Suprapubic skin (tissue), 4 donors: ENCODE results near the gene HIP1. TPM values are rescaled to one million over a fixed set of nuclear protein-coding genes. Genes with fewer than 3 reads are reported as not detected.
"Not testable (repeated sequence)": the region's sequence is repeated elsewhere in the genome, so short reads cannot be mapped to it uniquely, and the experiment has no call there.

ENCODE experiments used
- DNase-seq, 2 donors: peaks; one replicate each; pipeline ENCODE4 v3.0.0-alpha.2; 2019; ENCODE audit warnings: low spot score in 2 of 2
- H3K27ac ChIP-seq: fragments of 200-600 bp; sonication (generic); one replicate; pipeline ENCODE4 v1.5.1; 2019
- H3K27me3 ChIP-seq: fragments of 200-600 bp; sonication (generic); one replicate; pipeline ENCODE4 v1.5.1; 2019
- H3K36me3 ChIP-seq: fragments of 200-600 bp; sonication (generic); one replicate; pipeline ENCODE4 v1.5.1; 2019
- H3K4me1 ChIP-seq: fragments of 200-600 bp; sonication (generic); one replicate; pipeline ENCODE4 v1.5.1; 2019
- H3K4me3 ChIP-seq: fragments of 200-600 bp; sonication (generic); one replicate; pipeline ENCODE4 v1.5.1; 2019; ENCODE audit warnings: mild to moderate bottlenecking
- H3K9me3 ChIP-seq: fragments of 200-600 bp; sonication (generic); one replicate; pipeline ENCODE4 v1.5.1; 2019
- CTCF ChIP-seq, 2 donors: fragments of 200-600 bp in 1 of 2; fragments of 450-650 bp in 1 of 2; sonication (generic) in 1 of 2; IDR thresholded peaks; one replicate each; pipeline ENCODE4 v1.5.1; 2016 to 2019; ENCODE audit warnings: antibody characterized with exemption in 2 of 2, mild to moderate bottlenecking in 1 of 2, moderate library complexity in 1 of 2
- EP300 ChIP-seq: sonication (generic); formaldehyde crosslinking; IDR thresholded peaks from one replicate; pipeline ENCODE4 v1.6.1; 2017; ENCODE audit warnings: antibody characterized with exemption
- POLR2A ChIP-seq, 2 donors: fragments of 450-650 bp; IDR thresholded peaks; one replicate each; pipeline ENCODE4 v1.6.1; 2017; ENCODE audit warnings: antibody characterized with exemption in 2 of 2, mild to moderate bottlenecking in 2 of 2, moderate library complexity in 2 of 2
- POLR2AphosphoS5 ChIP-seq, 3 donors: sonication (generic); formaldehyde crosslinking; IDR thresholded peaks; one replicate each; pipeline ENCODE4 v1.6.1; 2017; ENCODE audit warnings: antibody characterized with exemption in 3 of 3
- WGBS: methylation state at CpG from one replicate; pipeline ENCODE4 v1.1.5; 2018; 5-methylcytosine and 5-hydroxymethylcytosine counted together
- total RNA-seq, 4 donors: library from RNA; depleted of rRNA; stranded (reverse); fragments of >200 nt; gene quantifications; one replicate each; pipeline ENCODE4 v1.1.0, GENCODE V29; 2016

HIP1 gene
- total RNA-seq, 4 donors from 2014 or later: 16.0 to 29.4 (median 22.3) TPM

GRCh38 chr7:75534727-75535307, 203.9 kb downstream of the HIP1 start:
- no peaks in the 10 kb centered on the region for H3K9me3 ChIP-seq
- TF ChIP-seq POLR2A (IDR thresholded peaks at IDR 0.05): no peak
- no peak for TF ChIP-seq POLR2AphosphoS5 (IDR thresholded peaks at IDR 0.05)
- no peak for TF ChIP-seq EP300
- no peak for TF ChIP-seq CTCF (IDR thresholded peaks at IDR 0.05)
- H3K36me3 ChIP-seq: peaks cover 38% of the 10 kb centered on the region
- DNase-seq: no peak
- H3K27ac ChIP-seq: no peak overlapping the region
- H3K4me3 ChIP-seq: no peak overlapping the region
- 76% methylated on average over 8 of the region's 8 CpGs for WGBS
- no peaks in the 10 kb centered on the region for H3K27me3 ChIP-seq
- H3K4me1 ChIP-seq: no peaks in the 10 kb centered on the region

- no peak overlapping the region for H3K27ac ChIP-seq
- peaks cover 30% of the 10 kb centered on the region for H3K36me3 ChIP-seq
- H3K4me3 ChIP-seq: no peak overlapping the region
- 97% methylated on average over 6 of the region's 6 CpGs for WGBS
- TF ChIP-seq POLR2A (IDR thresholded peaks at IDR 0.05) (no peak), CTCF (IDR thresholded peaks at IDR 0.05) (no peak), EP300 (no peak), POLR2AphosphoS5 (IDR thresholded peaks at IDR 0.05) (no peak)
- H3K4me1 ChIP-seq: no peaks in the 10 kb centered on the region
- H3K27me3 ChIP-seq: no peaks in the 10 kb centered on the region
- no peaks in the 10 kb centered on the region for H3K9me3 ChIP-seq
- no peak for DNase-seq
These were observed 204.8 kb downstream of the HIP1 start for GRCh38 chr7:75533926-75534325.

GRCh38 chr7:75532639-75533038, 206.1 kb downstream of the HIP1 start:
- TF ChIP-seq EP300 (no peak), POLR2AphosphoS5 (IDR thresholded peaks at IDR 0.05) (no peak), POLR2A (IDR thresholded peaks at IDR 0.05) (no peak), CTCF (IDR thresholded peaks at IDR 0.05) (no peak)
- Histone ChIP-seq H3K27ac (no peak overlapping the region), H3K4me3 (no peak overlapping the region), H3K36me3 (peaks cover 20% of the 10 kb centered on the region), H3K9me3 (no peaks in the 10 kb centered on the region), H3K4me1 (peaks cover 6% of the 10 kb centered on the region), H3K27me3 (no peaks in the 10 kb centered on the region)
- peak in 1 of 2 donors; percentile 28 for DNase-seq
- 94% methylated on average over 4 of the region's 4 CpGs for WGBS

- Histone ChIP-seq H3K9me3 (no peaks in the 10 kb centered on the region), H3K4me1 (peaks cover 16% of the 10 kb centered on the region), H3K4me3 (no peak overlapping the region), H3K36me3 (peaks cover 8% of the 10 kb centered on the region), H3K27me3 (no peaks in the 10 kb centered on the region), H3K27ac (no peak overlapping the region)
- TF ChIP-seq CTCF (IDR thresholded peaks at IDR 0.05) (no peak), EP300 (no peak), POLR2A (IDR thresholded peaks at IDR 0.05) (no peak), POLR2AphosphoS5 (IDR thresholded peaks at IDR 0.05) (no peak)
- 58% methylated on average over 6 of the region's 6 CpGs for WGBS
- DNase-seq: no peak
These were observed 207.4 kb downstream of the HIP1 start for GRCh38 chr7:75531359-75531821.

GRCh38 chr7:75527224-75527722, 211.5 kb downstream of the HIP1 start:
- WGBS: 0% methylated on average over 19 of the region's 37 CpGs
- peak overlapping the region; percentile 83 for H3K27ac ChIP-seq

GRCh38 chr7:75521727-75522126, 217.0 kb downstream of the HIP1 start:
- peaks cover 29% of the 10 kb centered on the region for H3K36me3 ChIP-seq
- peaks cover 10% of the 10 kb centered on the region for H3K4me1 ChIP-seq
- H3K27me3 ChIP-seq, H3K9me3 ChIP-seq, H3K4me3 ChIP-seq, DNase-seq, H3K27ac ChIP-seq: not testable (repeated sequence)

More at GRCh38 chr7:75527224-75527722, 211.5 kb downstream of the HIP1 start:
- not testable (repeated sequence) for DNase-seq, H3K27me3 ChIP-seq, H3K9me3 ChIP-seq
- H3K4me1 ChIP-seq: peaks cover 23% of the 10 kb centered on the region
- H3K4me3 ChIP-seq: peak overlapping the region; percentile 92
- H3K36me3 ChIP-seq: peaks cover 24% of the 10 kb centered on the region

GRCh38 chr7:75518842-75519241, 219.9 kb downstream of the HIP1 start:
- 76% methylated on average over 2 of the region's 2 CpGs for WGBS
- not testable (repeated sequence) for H3K4me1 ChIP-seq, DNase-seq, H3K4me3 ChIP-seq, H3K27ac ChIP-seq, H3K27me3 ChIP-seq, H3K9me3 ChIP-seq
- peaks cover 19% of the 10 kb centered on the region for H3K36me3 ChIP-seq

GRCh38 chr7:75509033-75509432, 229.7 kb downstream of the HIP1 start:
- not testable (repeated sequence) for H3K27ac ChIP-seq, H3K4me3 ChIP-seq
- WGBS: no CpG with 5 or more reads among the region's 4 CpGs

GRCh38 chr7:75492020-75492419, 246.7 kb downstream of the HIP1 start, which contains the start of gene SPDYE5:
Gene SPDYE5 (plus strand): TSS chr7:75492320. CDS start chr7:75494048, 1,728 bp downstream.
- not testable (repeated sequence) for H3K27ac ChIP-seq, H3K4me3 ChIP-seq, H3K9me3 ChIP-seq, DNase-seq, H3K27me3 ChIP-seq, H3K4me1 ChIP-seq, H3K36me3 ChIP-seq
- WGBS: 84% methylated on average over 6 of the region's 6 CpGs

More at GRCh38 chr7:75509033-75509432, 229.7 kb downstream of the HIP1 start:
- peaks cover 13% of the 10 kb centered on the region for H3K36me3 ChIP-seq
- H3K4me1 ChIP-seq, H3K9me3 ChIP-seq, DNase-seq, H3K27me3 ChIP-seq: not testable (repeated sequence)
